ENCODE data around the gene NEMP1.

Gene NEMP1

DNA sequence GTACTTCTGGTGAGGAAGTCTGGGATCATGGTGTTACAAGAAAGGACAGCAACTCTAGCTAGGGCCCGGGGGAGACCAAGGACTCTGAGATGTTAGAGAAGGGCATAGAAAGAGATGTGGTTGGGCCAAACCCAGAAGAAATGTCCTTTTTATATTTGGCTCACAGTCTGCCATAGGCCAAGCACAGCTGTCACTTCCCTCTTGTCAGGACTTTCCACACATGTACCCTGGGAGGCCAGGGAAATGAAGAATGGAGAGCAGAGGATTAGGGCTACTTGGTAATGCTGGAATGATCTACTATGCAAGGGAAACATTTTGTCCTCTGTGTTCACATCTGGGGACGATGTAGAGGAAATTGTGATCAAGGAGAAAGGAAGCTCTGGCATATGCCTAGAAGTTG, 37.8 kb downstream of the NEMP1 start:
- peaks cover 5% of the 10 kb centered on the region for H3K27me3 ChIP-seq (ENCODE audit: insufficient read depth, insufficient read length)
- no peaks in the 10 kb centered on the region for H3K4me1 ChIP-seq (ENCODE audit: insufficient read depth, insufficient read length)
- DNase-seq (ENCODE audit: low read depth, low spot score) = no peak
- H3K4me3 ChIP-seq (ENCODE audit: insufficient read length, low read depth) = no peak overlapping the region
- TF ChIP-seq YY1 (IDR thresholded peaks at IDR 0.05; ENCODE audit: insufficient read depth, insufficient read length) (no peak), SUZ12 (IDR thresholded peaks at IDR 0.05; ENCODE audit: extremely low read depth, insufficient read depth, insufficient read length) (no peak), ZNF274 (IDR thresholded peaks at IDR 0.05; ENCODE audit: low read depth, low read length) (no peak)
- no peaks in the 10 kb centered on the region for H3K9me3 ChIP-seq (ENCODE audit: insufficient read depth, low read length)
- no peaks in the 10 kb centered on the region for H3K36me3 ChIP-seq (ENCODE audit: insufficient read depth, insufficient read length, low read length)
- H3K9ac ChIP-seq (ENCODE audit: insufficient read length, low read depth) = no peak overlapping the region

DNA sequence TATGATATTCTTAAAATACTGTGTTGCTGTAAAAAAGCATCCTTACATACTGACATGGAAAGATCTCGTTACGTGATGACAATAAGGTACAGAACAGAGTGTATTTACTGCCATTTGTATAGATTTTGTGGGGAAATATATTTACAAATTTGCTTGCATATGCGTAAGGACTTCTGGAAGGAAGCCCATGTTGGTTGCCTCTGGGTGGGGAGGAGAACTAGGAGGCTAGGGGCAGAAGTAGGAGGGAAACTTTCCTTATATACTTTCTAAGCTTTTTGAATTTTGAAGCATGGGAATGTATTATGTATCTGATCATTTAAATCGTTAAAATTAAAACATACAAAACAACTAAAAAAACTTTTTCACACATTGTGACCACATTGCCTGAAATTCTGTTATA, 38.4 kb downstream of the NEMP1 start:
- no peaks in the 10 kb centered on the region for H3K4me1 ChIP-seq (ENCODE audit: insufficient read depth, insufficient read length)
- no peak for DNase-seq (ENCODE audit: low read depth, low spot score)
- no peaks in the 10 kb centered on the region for H3K9me3 ChIP-seq (ENCODE audit: insufficient read depth, low read length)
- TF ChIP-seq YY1 (IDR thresholded peaks at IDR 0.05; ENCODE audit: insufficient read depth, insufficient read length) (no peak), ZNF274 (IDR thresholded peaks at IDR 0.05; ENCODE audit: low read depth, low read length) (no peak), SUZ12 (IDR thresholded peaks at IDR 0.05; ENCODE audit: extremely low read depth, insufficient read depth, insufficient read length) (no peak)
- no peak overlapping the region for H3K4me3 ChIP-seq (ENCODE audit: insufficient read length, low read depth)
- no peaks in the 10 kb centered on the region for H3K36me3 ChIP-seq (ENCODE audit: insufficient read depth, insufficient read length, low read length)
- H3K9ac ChIP-seq (ENCODE audit: insufficient read length, low read depth) = no peak overlapping the region
- H3K27me3 ChIP-seq (ENCODE audit: insufficient read depth, insufficient read length) = peaks cover 5% of the 10 kb centered on the region

DNA sequence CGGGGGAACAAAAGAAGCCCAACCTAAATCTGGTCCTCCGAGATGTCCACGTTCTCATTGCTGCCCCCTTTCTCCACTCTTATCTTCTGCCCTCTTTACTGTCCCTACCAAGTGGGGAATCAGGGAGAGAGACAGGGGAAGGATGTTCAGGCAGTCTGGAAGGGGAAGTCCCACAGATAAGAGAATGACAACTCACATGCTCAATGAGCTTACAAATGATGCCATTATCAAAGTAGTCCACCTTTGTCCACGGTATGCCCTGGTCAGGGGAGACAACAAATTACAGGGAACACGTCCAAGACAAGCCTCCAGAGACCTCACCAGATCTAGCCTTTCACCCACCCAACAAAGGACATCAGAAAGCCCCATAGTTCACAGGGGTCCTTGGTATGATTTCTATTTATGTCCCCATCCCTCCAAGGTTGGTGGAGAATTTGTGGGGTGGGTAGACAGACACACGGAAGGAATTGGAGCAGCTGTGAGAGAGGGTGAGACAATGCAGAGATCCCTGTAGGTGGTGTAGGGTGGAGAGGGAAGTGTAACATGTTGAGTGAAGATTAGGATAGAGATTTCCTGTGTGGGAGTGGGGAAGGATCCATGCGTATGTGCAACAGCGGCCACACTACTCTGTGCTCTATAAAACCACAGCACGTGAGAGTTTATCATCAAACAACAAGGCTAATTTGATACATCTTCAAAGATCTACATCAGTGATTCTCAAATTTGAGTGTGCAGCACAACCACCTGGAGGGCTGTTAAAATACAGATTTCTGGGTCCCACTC, 39.4 kb downstream of the NEMP1 start:
- Histone ChIP-seq H3K9ac (ENCODE audit: insufficient read length, low read depth) (no peak overlapping the region), H3K9me3 (ENCODE audit: insufficient read depth, low read length) (no peaks in the 10 kb centered on the region), H3K36me3 (ENCODE audit: insufficient read depth, insufficient read length, low read length) (no peaks in the 10 kb centered on the region), H3K27me3 (ENCODE audit: insufficient read depth, insufficient read length) (peaks cover 5% of the 10 kb centered on the region), H3K4me1 (ENCODE audit: insufficient read depth, insufficient read length) (peaks cover 2% of the 10 kb centered on the region), H3K4me3 (ENCODE audit: insufficient read length, low read depth) (no peak overlapping the region)
- TF ChIP-seq YY1 (IDR thresholded peaks at IDR 0.05; ENCODE audit: insufficient read depth, insufficient read length) (no peak), SUZ12 (IDR thresholded peaks at IDR 0.05; ENCODE audit: extremely low read depth, insufficient read depth, insufficient read length) (no peak), ZNF274 (IDR thresholded peaks at IDR 0.05; ENCODE audit: low read depth, low read length) (no peak)
- no peak for DNase-seq (ENCODE audit: low read depth, low spot score)

DNA sequence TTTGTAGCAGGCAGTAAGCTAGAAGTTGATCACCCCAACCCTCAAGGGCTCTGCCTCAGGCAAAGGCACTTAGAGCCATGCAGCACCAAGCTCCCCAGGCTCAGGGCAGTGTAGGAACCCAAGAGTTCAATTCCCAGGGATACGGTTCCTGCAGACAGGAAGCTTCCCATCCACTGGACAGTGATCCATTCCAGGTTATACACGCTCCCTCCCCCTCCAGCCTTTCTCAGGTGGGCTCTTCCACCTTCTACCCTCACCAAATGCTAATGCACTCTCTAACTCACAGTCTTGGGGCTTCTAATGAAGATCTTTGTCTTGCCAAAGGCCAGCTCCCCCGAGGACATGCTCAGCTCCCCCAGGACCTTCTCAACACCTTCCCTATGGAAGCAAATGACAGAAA, 41.3 kb downstream of the NEMP1 start:
- DNase-seq (ENCODE audit: low read depth, low spot score) = no peak
- H3K36me3 ChIP-seq (ENCODE audit: insufficient read depth, insufficient read length, low read length) = no peaks in the 10 kb centered on the region
- no peak overlapping the region for H3K9ac ChIP-seq (ENCODE audit: insufficient read length, low read depth)
- H3K9me3 ChIP-seq (ENCODE audit: insufficient read depth, low read length) = no peaks in the 10 kb centered on the region
- peaks cover 2% of the 10 kb centered on the region for H3K4me1 ChIP-seq (ENCODE audit: insufficient read depth, insufficient read length)
- no peak for TF ChIP-seq ZNF274 (IDR thresholded peaks at IDR 0.05; ENCODE audit: low read depth, low read length)
- no peak for TF ChIP-seq YY1 (IDR thresholded peaks at IDR 0.05; ENCODE audit: insufficient read depth, insufficient read length)
- no peak for TF ChIP-seq SUZ12 (IDR thresholded peaks at IDR 0.05; ENCODE audit: extremely low read depth, insufficient read depth, insufficient read length)
- H3K4me3 ChIP-seq (ENCODE audit: insufficient read length, low read depth) = no peak overlapping the region
- H3K27me3 ChIP-seq (ENCODE audit: insufficient read depth, insufficient read length) = peaks cover 5% of the 10 kb centered on the region

DNA sequence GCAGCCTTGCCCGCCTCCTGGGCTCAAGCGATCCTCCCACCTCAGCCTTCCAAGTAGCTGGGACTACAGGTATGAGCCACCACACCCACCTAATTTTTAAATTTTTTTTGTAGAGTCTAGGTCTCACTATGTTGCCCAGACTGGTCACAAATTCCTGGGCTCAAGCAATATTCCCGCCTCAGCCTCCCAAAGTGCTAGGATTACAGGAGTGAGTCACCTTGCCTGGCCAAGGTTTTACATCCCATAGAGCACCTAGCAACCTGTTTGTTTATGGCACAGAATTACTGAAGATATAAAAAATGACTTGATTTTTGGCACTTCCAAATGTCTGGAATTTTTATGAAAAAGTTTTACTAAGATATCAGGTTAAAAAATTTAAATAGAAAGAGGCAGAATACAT, 45.2 kb downstream of the NEMP1 start:
- DNase-seq (ENCODE audit: low read depth, low spot score) = no peak
- no peaks in the 10 kb centered on the region for H3K27me3 ChIP-seq (ENCODE audit: insufficient read depth, insufficient read length)
- no peak overlapping the region for H3K9ac ChIP-seq (ENCODE audit: insufficient read length, low read depth)
- peaks cover 2% of the 10 kb centered on the region for H3K4me1 ChIP-seq (ENCODE audit: insufficient read depth, insufficient read length)
- H3K9me3 ChIP-seq (ENCODE audit: insufficient read depth, low read length) = no peaks in the 10 kb centered on the region
- no peaks in the 10 kb centered on the region for H3K36me3 ChIP-seq (ENCODE audit: insufficient read depth, insufficient read length, low read length)
- H3K4me3 ChIP-seq (ENCODE audit: insufficient read length, low read depth) = no peak overlapping the region
- no peak for TF ChIP-seq YY1 (IDR thresholded peaks at IDR 0.05; ENCODE audit: insufficient read depth, insufficient read length)
- no peak for TF ChIP-seq ZNF274 (IDR thresholded peaks at IDR 0.05; ENCODE audit: low read depth, low read length)
- no peak for TF ChIP-seq SUZ12 (IDR thresholded peaks at IDR 0.05; ENCODE audit: extremely low read depth, insufficient read depth, insufficient read length)

DNA sequence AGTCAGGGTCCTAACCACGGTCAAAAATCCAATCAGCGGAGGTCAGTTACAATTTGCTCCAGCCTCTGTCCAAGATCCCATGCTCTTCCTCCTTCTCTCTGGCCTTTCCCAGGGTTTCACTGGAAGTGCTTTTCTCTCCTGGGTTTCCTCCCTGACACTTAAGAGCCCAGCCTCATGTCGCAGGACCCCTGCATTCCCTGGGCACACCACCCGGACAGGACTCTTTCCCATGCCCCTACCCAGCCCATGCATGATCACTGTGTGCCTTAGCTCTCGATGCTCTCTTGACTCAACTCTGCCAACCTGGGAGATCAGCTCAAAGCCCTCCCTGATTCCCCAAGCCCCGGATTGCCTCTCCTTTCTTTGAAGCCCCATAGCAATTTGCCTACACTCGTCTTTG, 46.8 kb downstream of the NEMP1 start:
- TF ChIP-seq SUZ12 (IDR thresholded peaks at IDR 0.05; ENCODE audit: extremely low read depth, insufficient read depth, insufficient read length) (no peak), ZNF274 (IDR thresholded peaks at IDR 0.05; ENCODE audit: low read depth, low read length) (no peak), YY1 (IDR thresholded peaks at IDR 0.05; ENCODE audit: insufficient read depth, insufficient read length) (no peak)
- Histone ChIP-seq H3K36me3 (ENCODE audit: insufficient read depth, insufficient read length, low read length) (no peaks in the 10 kb centered on the region), H3K4me3 (ENCODE audit: insufficient read length, low read depth) (no peak overlapping the region), H3K9me3 (ENCODE audit: insufficient read depth, low read length) (no peaks in the 10 kb centered on the region), H3K4me1 (ENCODE audit: insufficient read depth, insufficient read length) (peaks cover 7% of the 10 kb centered on the region), H3K27me3 (ENCODE audit: insufficient read depth, insufficient read length) (no peaks in the 10 kb centered on the region), H3K9ac (ENCODE audit: insufficient read length, low read depth) (no peak overlapping the region)
- DNase-seq (ENCODE audit: low read depth, low spot score) = no peak

DNA sequence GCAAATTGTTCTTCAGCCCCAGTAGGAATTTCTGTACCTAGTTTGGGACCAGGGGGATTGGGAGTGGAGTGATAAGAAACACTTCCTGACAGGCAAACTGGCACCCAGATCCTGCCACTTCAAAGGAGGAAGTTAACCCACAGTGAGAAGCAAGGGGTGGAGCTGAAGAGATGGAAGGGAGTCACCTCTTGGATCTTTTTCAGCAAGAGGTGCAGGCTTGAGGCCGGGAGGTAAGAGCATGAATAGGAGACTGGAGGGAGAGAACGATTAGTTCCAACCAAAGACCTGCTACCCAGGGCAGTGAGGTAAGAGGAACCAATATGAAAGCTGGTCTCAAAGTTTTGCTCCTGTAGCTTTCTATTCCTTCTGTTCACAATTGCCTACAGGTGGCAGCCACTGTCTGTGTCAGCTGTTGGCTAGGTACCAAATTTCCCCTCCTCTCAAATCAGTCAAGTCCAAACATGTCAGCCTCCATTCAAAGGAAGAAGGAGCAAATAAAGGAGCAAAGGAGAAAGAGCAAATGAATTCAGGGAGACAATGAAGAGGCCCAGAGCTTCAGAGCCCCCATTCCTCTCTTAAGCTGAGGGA, 47.4 kb downstream of the NEMP1 start:
- DNase-seq (ENCODE audit: low read depth, low spot score) = no peak
- Histone ChIP-seq H3K36me3 (ENCODE audit: insufficient read depth, insufficient read length, low read length) (no peaks in the 10 kb centered on the region), H3K9ac (ENCODE audit: insufficient read length, low read depth) (no peak overlapping the region), H3K27me3 (ENCODE audit: insufficient read depth, insufficient read length) (no peaks in the 10 kb centered on the region), H3K4me3 (ENCODE audit: insufficient read length, low read depth) (no peak overlapping the region), H3K9me3 (ENCODE audit: insufficient read depth, low read length) (no peaks in the 10 kb centered on the region), H3K4me1 (ENCODE audit: insufficient read depth, insufficient read length) (peaks cover 10% of the 10 kb centered on the region)
- TF ChIP-seq SUZ12 (IDR thresholded peaks at IDR 0.05; ENCODE audit: extremely low read depth, insufficient read depth, insufficient read length) (no peak), YY1 (IDR thresholded peaks at IDR 0.05; ENCODE audit: insufficient read depth, insufficient read length) (no peak), ZNF274 (IDR thresholded peaks at IDR 0.05; ENCODE audit: low read depth, low read length) (no peak)
